ENCODE measurements around the gene ABCA8. TPM values are rescaled to one million over a fixed set of nuclear protein-coding genes. Genes with fewer than 3 reads are reported as not detected.

ABCA8 gene
- total RNA-seq, 1 experiment from 2014 or later = 0.15 TPM

DNA sequence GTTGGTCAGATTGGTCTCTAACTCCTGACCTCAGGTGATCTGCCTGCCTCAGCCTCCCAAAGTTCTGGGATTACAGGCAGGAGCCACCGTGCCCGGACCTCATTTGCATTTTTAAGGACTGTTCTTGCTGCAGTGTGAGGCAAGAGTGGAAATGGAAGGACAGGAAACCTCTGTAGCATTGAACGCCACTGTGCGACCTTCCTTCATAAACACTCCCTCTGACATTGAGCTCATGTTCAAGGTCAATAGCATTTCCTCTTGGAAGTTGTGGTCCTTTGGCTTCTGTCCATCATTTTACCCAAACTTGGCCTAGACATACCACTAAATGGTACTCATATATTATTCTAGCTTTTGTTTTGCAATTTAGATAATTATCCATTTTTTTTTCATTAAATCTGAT is 32.8 kb upstream of the ABCA8 start:
- no peaks in the 10 kb centered on the region for H3K36me3 Mint-ChIP-seq
- H3K27ac Mint-ChIP-seq = no peak overlapping the region
- no peak for DNase-seq (ENCODE audit: low spot score)
- TF ChIP-seq CREB1 (CRISPR knock-in tag; IDR thresholded peaks at IDR 0.05) (no peak), JAZF1 (CRISPR knock-in tag; IDR thresholded peaks at IDR 0.05) (no peak), ZNF423 (CRISPR knock-in tag; IDR thresholded peaks at IDR 0.05) (no peak), FOXK1 (CRISPR knock-in tag; IDR thresholded peaks at IDR 0.05) (no peak), SOX15 (CRISPR knock-in tag; IDR thresholded peaks at IDR 0.05) (no peak), TEAD1 (CRISPR knock-in tag; IDR thresholded peaks at IDR 0.05) (no peak), ZNF121 (CRISPR knock-in tag; IDR thresholded peaks at IDR 0.05) (no peak), KAT7 (CRISPR knock-in tag; IDR thresholded peaks at IDR 0.05; ENCODE audit: borderline replicate concordance) (no peak), ELF4 (CRISPR knock-in tag; IDR thresholded peaks at IDR 0.05; ENCODE audit: low read depth) (no peak)
- TF ChIP-seq, protein P1, sequence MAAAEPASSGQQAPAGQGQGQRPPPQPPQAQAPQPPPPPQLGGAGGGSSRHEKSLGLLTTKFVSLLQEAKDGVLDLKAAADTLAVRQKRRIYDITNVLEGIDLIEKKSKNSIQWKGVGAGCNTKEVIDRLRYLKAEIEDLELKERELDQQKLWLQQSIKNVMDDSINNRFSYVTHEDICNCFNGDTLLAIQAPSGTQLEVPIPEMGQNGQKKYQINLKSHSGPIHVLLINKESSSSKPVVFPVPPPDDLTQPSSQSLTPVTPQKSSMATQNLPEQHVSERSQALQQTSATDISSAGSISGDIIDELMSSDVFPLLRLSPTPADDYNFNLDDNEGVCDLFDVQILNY (CRISPR knock-in tag; IDR thresholded peaks at IDR 0.05) = no peak
- TF ChIP-seq, protein P2, sequence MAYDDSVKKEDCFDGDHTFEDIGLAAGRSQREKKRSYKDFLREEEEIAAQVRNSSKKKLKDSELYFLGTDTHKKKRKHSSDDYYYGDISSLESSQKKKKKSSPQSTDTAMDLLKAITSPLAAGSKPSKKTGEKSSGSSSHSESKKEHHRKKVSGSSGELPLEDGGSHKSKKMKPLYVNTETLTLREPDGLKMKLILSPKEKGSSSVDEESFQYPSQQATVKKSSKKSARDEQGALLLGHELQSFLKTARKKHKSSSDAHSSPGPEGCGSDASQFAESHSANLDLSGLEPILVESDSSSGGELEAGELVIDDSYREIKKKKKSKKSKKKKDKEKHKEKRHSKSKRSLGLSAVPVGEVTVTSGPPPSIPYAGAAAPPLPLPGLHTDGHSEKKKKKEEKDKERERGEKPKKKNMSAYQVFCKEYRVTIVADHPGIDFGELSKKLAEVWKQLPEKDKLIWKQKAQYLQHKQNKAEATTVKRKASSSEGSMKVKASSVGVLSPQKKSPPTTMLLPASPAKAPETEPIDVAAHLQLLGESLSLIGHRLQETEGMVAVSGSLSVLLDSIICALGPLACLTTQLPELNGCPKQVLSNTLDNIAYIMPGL (CRISPR knock-in tag; IDR thresholded peaks at IDR 0.05) = no peak
- TF ChIP-seq, protein P3, sequence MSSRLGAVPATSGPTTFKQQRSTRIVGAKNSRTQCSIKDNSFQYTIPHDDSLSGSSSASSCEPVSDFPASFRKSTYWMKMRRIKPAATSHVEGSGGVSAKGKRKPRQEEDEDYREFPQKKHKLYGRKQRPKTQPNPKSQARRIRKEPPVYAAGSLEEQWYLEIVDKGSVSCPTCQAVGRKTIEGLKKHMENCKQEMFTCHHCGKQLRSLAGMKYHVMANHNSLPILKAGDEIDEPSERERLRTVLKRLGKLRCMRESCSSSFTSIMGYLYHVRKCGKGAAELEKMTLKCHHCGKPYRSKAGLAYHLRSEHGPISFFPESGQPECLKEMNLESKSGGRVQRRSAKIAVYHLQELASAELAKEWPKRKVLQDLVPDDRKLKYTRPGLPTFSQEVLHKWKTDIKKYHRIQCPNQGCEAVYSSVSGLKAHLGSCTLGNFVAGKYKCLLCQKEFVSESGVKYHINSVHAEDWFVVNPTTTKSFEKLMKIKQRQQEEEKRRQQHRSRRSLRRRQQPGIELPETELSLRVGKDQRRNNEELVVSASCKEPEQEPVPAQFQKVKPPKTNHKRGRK (CRISPR knock-in tag; IDR thresholded peaks at IDR 0.05; ENCODE audit: borderline replicate concordance) = no peak
- TF ChIP-seq, protein P4, sequence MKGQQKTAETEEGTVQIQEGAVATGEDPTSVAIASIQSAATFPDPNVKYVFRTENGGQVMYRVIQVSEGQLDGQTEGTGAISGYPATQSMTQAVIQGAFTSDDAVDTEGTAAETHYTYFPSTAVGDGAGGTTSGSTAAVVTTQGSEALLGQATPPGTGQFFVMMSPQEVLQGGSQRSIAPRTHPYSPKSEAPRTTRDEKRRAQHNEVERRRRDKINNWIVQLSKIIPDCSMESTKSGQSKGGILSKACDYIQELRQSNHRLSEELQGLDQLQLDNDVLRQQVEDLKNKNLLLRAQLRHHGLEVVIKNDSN (CRISPR knock-in tag; IDR thresholded peaks at IDR 0.05) = no peak
- TF ChIP-seq, protein P5, sequence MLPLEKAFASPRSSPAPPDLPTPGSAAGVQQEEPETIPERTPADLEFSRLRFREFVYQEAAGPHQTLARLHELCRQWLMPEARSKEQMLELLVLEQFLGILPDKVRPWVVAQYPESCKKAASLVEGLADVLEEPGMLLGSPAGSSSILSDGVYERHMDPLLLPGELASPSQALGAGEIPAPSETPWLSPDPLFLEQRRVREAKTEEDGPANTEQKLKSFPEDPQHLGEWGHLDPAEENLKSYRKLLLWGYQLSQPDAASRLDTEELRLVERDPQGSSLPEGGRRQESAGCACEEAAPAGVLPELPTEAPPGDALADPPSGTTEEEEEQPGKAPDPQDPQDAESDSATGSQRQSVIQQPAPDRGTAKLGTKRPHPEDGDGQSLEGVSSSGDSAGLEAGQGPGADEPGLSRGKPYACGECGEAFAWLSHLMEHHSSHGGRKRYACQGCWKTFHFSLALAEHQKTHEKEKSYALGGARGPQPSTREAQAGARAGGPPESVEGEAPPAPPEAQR (CRISPR knock-in tag; IDR thresholded peaks at IDR 0.05) = no peak
- TF ChIP-seq, protein P6, sequence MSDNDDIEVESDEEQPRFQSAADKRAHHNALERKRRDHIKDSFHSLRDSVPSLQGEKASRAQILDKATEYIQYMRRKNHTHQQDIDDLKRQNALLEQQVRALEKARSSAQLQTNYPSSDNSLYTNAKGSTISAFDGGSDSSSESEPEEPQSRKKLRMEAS (CRISPR knock-in tag; IDR thresholded peaks at IDR 0.05) = no peak
- no peak for ATAC-seq
- CTCF ChIA-PET = no interaction called here
- H3K4me3 Mint-ChIP-seq = no peak overlapping the region
- POLR2A ChIA-PET = interaction anchor here (0.6 kb wide), 1 partner anchor 166 kb away, joined by 4 read pairs; no protein-coding TSS in a partner anchor
- H3K9me3 Mint-ChIP-seq = no peaks in the 10 kb centered on the region
- H3K27me3 Mint-ChIP-seq (ENCODE audit: low read depth) = no peaks in the 10 kb centered on the region
- H3K4me1 Mint-ChIP-seq = peaks cover 13% of the 10 kb centered on the region

DNA sequence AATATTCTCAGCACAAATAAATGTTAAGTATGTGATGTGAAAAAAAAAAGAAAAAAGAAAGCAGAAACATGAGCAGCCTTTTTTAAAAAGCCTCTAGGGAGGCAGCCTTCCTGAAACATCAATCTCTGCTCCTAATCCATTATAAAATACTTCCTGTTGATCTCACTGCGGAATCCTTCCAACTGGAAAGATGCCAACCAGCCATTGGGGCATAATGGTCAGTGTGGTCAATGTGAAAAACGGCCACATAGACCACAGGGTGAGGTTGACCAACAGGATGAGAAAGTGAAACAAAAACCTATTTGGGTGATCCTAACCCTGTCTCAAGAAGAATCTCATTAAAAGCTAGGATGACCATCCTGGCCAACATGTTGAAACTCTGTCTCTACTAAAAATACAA is 26.1 kb upstream of the ABCA8 start:
- Mint-ChIP-seq H3K27me3 (ENCODE audit: low read depth) (peaks cover 4% of the 10 kb centered on the region; the same call in 1 of the 2 replicates), H3K4me3 (no peak overlapping the region), H3K36me3 (no peaks in the 10 kb centered on the region), H3K9me3 (no peaks in the 10 kb centered on the region), H3K27ac (no peak overlapping the region), H3K4me1 (no peaks in the 10 kb centered on the region)
- DNase-seq (ENCODE audit: low spot score) = no peak
- no peak for ATAC-seq
- CTCF ChIA-PET = interaction anchor here (0.8 kb wide), 1 partner anchor 104 kb away, joined by 4 read pairs; no protein-coding TSS in a partner anchor
- POLR2A ChIA-PET = no interaction called here
- TF ChIP-seq, protein P7, sequence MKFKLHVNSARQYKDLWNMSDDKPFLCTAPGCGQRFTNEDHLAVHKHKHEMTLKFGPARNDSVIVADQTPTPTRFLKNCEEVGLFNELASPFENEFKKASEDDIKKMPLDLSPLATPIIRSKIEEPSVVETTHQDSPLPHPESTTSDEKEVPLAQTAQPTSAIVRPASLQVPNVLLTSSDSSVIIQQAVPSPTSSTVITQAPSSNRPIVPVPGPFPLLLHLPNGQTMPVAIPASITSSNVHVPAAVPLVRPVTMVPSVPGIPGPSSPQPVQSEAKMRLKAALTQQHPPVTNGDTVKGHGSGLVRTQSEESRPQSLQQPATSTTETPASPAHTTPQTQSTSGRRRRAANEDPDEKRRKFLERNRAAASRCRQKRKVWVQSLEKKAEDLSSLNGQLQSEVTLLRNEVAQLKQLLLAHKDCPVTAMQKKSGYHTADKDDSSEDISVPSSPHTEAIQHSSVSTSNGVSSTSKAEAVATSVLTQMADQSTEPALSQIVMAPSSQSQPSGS (CRISPR knock-in tag; IDR thresholded peaks at IDR 0.05; ENCODE audit: borderline replicate concordance, low read depth) = no peak
- TF ChIP-seq ATF1 (CRISPR knock-in tag; IDR thresholded peaks at IDR 0.05) (no peak), ZBTB21 (CRISPR knock-in tag; IDR thresholded peaks at IDR 0.05; ENCODE audit: borderline replicate concordance) (no peak), NR1H2 (CRISPR knock-in tag; IDR thresholded peaks at IDR 0.05) (no peak), GABPB1 (CRISPR knock-in tag; IDR thresholded peaks at IDR 0.05) (no peak), NR2C2 (CRISPR knock-in tag; IDR thresholded peaks at IDR 0.05) (no peak), TEAD1 (CRISPR knock-in tag; IDR thresholded peaks at IDR 0.05) (no peak)
- TF ChIP-seq, protein P8, sequence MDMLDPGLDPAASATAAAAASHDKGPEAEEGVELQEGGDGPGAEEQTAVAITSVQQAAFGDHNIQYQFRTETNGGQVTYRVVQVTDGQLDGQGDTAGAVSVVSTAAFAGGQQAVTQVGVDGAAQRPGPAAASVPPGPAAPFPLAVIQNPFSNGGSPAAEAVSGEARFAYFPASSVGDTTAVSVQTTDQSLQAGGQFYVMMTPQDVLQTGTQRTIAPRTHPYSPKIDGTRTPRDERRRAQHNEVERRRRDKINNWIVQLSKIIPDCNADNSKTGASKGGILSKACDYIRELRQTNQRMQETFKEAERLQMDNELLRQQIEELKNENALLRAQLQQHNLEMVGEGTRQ (CRISPR knock-in tag; IDR thresholded peaks at IDR 0.05) = no peak
- TF ChIP-seq, protein P4 (CRISPR knock-in tag; IDR thresholded peaks at IDR 0.05) = no peak
- TF ChIP-seq, protein P2 (CRISPR knock-in tag; IDR thresholded peaks at IDR 0.05) = no peak
- TF ChIP-seq, protein P9, sequence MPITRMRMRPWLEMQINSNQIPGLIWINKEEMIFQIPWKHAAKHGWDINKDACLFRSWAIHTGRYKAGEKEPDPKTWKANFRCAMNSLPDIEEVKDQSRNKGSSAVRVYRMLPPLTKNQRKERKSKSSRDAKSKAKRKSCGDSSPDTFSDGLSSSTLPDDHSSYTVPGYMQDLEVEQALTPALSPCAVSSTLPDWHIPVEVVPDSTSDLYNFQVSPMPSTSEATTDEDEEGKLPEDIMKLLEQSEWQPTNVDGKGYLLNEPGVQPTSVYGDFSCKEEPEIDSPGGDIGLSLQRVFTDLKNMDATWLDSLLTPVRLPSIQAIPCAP (CRISPR knock-in tag; IDR thresholded peaks at IDR 0.05) = no peak
